GM19351 (cell line): Measurements from ENCODE around the gene LHX4.
"Not testable (repeated sequence)": the region's sequence is repeated elsewhere in the genome, so short reads cannot be mapped to it uniquely, and the experiment has no call there.

ENCODE experiments used
- ATAC-seq: cut with Tn5 transposase; IDR thresholded peaks from one replicate; pipeline ENCODE4 v1.9.1; 2021; ENCODE audit warnings: mild to moderate bottlenecking, moderate library complexity; ENCODE audit not compliant: unreplicated experiment

LHX4 gene

GRCh38 chr1:180196436-180197003 lies 33.5 kb upstream of the LHX4 start:
- no peak for ATAC-seq

- ATAC-seq, result no peak
Measured at GRCh38 chr1:180197231-180197630, 32.8 kb upstream of the LHX4 start.

- no peak for ATAC-seq
Measured at GRCh38 chr1:180198196-180198595, 31.9 kb upstream of the LHX4 start.

GRCh38 chr1:180198611-180199010 lies 31.5 kb upstream of the LHX4 start:
- no peak for ATAC-seq

- ATAC-seq, result no peak
Measured at GRCh38 chr1:180199018-180199417, 31.0 kb upstream of the LHX4 start.

GRCh38 chr1:180201451-180202200 lies 28.4 kb upstream of the LHX4 start:
- ATAC-seq, result no peak

GRCh38 chr1:180202588-180202987 lies 27.5 kb upstream of the LHX4 start:
- ATAC-seq, result not testable (repeated sequence)

- ATAC-seq, result no peak
Measured at GRCh38 chr1:180204231-180204630, 25.8 kb upstream of the LHX4 start.

GRCh38 chr1:180206581-180206980 lies 23.5 kb upstream of the LHX4 start:
- no peak for ATAC-seq

- ATAC-seq, result no peak
Measured at GRCh38 chr1:180208264-180208663, 21.8 kb upstream of the LHX4 start.

GRCh38 chr1:180210008-180210620 lies 19.9 kb upstream of the LHX4 start:
- no peak for ATAC-seq

- no peak for ATAC-seq
Measured at GRCh38 chr1:180211156-180211859, 18.8 kb upstream of the LHX4 start.

GRCh38 chr1:180211860-180212229 lies 18.2 kb upstream of the LHX4 start:
- no peak for ATAC-seq

- ATAC-seq, result no peak
Measured at GRCh38 chr1:180213401-180214170, 16.5 kb upstream of the LHX4 start.

- ATAC-seq, result no peak
Measured at GRCh38 chr1:180215856-180216625, 14.0 kb upstream of the LHX4 start.

GRCh38 chr1:180217006-180217405 lies 13.1 kb upstream of the LHX4 start:
- no peak for ATAC-seq

- no peak for ATAC-seq
Measured at GRCh38 chr1:180218806-180219765, 11.0 kb upstream of the LHX4 start.

- no peak for ATAC-seq
Measured at GRCh38 chr1:180219776-180220175, 10.3 kb upstream of the LHX4 start.

GRCh38 chr1:180221462-180221861 lies 8.6 kb upstream of the LHX4 start:
- no peak for ATAC-seq
